ENCODE data around the gene POU2F1. TPM values are rescaled to one million over a fixed set of nuclear protein-coding genes. Genes with fewer than 3 reads are reported as not detected.

The POU2F1 gene
- total RNA-seq, 1 donor from 2014 or later: 36.1 TPM

- Mint-ChIP-seq H3K27ac (no peak overlapping the region), H3K27me3 (no peaks in the 10 kb centered on the region), H3K9me3 (ENCODE audit: low read depth) (peaks cover 7% of the 10 kb centered on the region), H3K4me3 (ENCODE audit: low read depth) (no peak overlapping the region), H3K36me3 (ENCODE audit: insufficient read depth) (peaks cover 3% of the 10 kb centered on the region), H3K4me1 (ENCODE audit: low read depth) (peaks cover 4% of the 10 kb centered on the region)
- no peak for TF ChIP-seq CTCF (IDR thresholded peaks at IDR 0.05; ENCODE audit: unreplicated experiment)
- no peak for DNase-seq (ENCODE audit: low spot score, unreplicated experiment)
Measured at GRCh38 chr1:167280912-167281311, 60.2 kb downstream of the POU2F1 start.

- H3K4me3 Mint-ChIP-seq (ENCODE audit: low read depth): no peak overlapping the region
- peaks cover 10% of the 10 kb centered on the region for H3K36me3 Mint-ChIP-seq (ENCODE audit: insufficient read depth)
- TF ChIP-seq CTCF (IDR thresholded peaks at IDR 0.05; ENCODE audit: unreplicated experiment): no peak
- DNase-seq (ENCODE audit: low spot score, unreplicated experiment): no peak
- H3K9me3 Mint-ChIP-seq (ENCODE audit: low read depth): peaks cover 10% of the 10 kb centered on the region
- peak overlapping the region; percentile 65 for H3K27ac Mint-ChIP-seq
- H3K4me1 Mint-ChIP-seq (ENCODE audit: low read depth): peaks cover 36% of the 10 kb centered on the region
- H3K27me3 Mint-ChIP-seq: no peaks in the 10 kb centered on the region
Measured at GRCh38 chr1:167288390-167289074, 67.8 kb downstream of the POU2F1 start.

GRCh38 chr1:167289075-167289442 lies 68.4 kb downstream of the POU2F1 start:
- H3K27me3 Mint-ChIP-seq: no peaks in the 10 kb centered on the region
- peaks cover 10% of the 10 kb centered on the region for H3K36me3 Mint-ChIP-seq (ENCODE audit: insufficient read depth)
- peak overlapping the region; percentile 19 for H3K27ac Mint-ChIP-seq
- H3K9me3 Mint-ChIP-seq (ENCODE audit: low read depth): peaks cover 14% of the 10 kb centered on the region
- TF ChIP-seq CTCF (IDR thresholded peaks at IDR 0.05; ENCODE audit: unreplicated experiment): no peak
- H3K4me1 Mint-ChIP-seq (ENCODE audit: low read depth): peaks cover 36% of the 10 kb centered on the region
- DNase-seq (ENCODE audit: low spot score, unreplicated experiment): no peak
- H3K4me3 Mint-ChIP-seq (ENCODE audit: low read depth): no peak overlapping the region

GRCh38 chr1:167289966-167290365 lies 69.3 kb downstream of the POU2F1 start:
- Mint-ChIP-seq H3K27me3 (no peaks in the 10 kb centered on the region), H3K4me1 (ENCODE audit: low read depth) (peaks cover 36% of the 10 kb centered on the region), H3K4me3 (ENCODE audit: low read depth) (no peak overlapping the region), H3K9me3 (ENCODE audit: low read depth) (peaks cover 18% of the 10 kb centered on the region), H3K27ac (no peak overlapping the region), H3K36me3 (ENCODE audit: insufficient read depth) (peaks cover 10% of the 10 kb centered on the region)
- no peak for DNase-seq (ENCODE audit: low spot score, unreplicated experiment)
- TF ChIP-seq CTCF (IDR thresholded peaks at IDR 0.05; ENCODE audit: unreplicated experiment): no peak

GRCh38 chr1:167291539-167292185 lies 71.0 kb downstream of the POU2F1 start:
- TF ChIP-seq CTCF (IDR thresholded peaks at IDR 0.05; ENCODE audit: unreplicated experiment): no peak
- Mint-ChIP-seq H3K27ac (no peak overlapping the region), H3K4me1 (ENCODE audit: low read depth) (peaks cover 33% of the 10 kb centered on the region), H3K36me3 (ENCODE audit: insufficient read depth) (peaks cover 8% of the 10 kb centered on the region), H3K9me3 (ENCODE audit: low read depth) (peaks cover 18% of the 10 kb centered on the region), H3K27me3 (no peaks in the 10 kb centered on the region), H3K4me3 (ENCODE audit: low read depth) (no peak overlapping the region)
- no peak for DNase-seq (ENCODE audit: low spot score, unreplicated experiment)
